NT2/D1 (cell line): Measurements from ENCODE around the gene STAG1.

Experiments used
- SUZ12 ChIP-seq: IDR thresholded peaks from 2 replicates; pipeline ENCODE4 v1.6.1; 2011; ENCODE audit not compliant: insufficient read length, insufficient read depth; ENCODE audit errors: extremely low read depth
- YY1 ChIP-seq: IDR thresholded peaks from 2 replicates; pipeline ENCODE4 v1.6.1; 2011; ENCODE audit not compliant: insufficient read length, insufficient read depth
- ZNF274 ChIP-seq: IDR thresholded peaks from 2 replicates; pipeline ENCODE4 v1.6.1; 2011; ENCODE audit warnings: mild to moderate bottlenecking, low read depth, low read length

- TF ChIP-seq SUZ12 (no peak), YY1 (no peak), ZNF274 (no peak)
Measured at GRCh38 chr3:136562026-136562425, 190.2 kb downstream of the STAG1 start.
